A549 (cell line): ENCODE data around the gene ST6GAL1. TPM values are rescaled to one million over a fixed set of nuclear protein-coding genes. Genes with fewer than 3 reads are reported as not detected.

ENCODE experiments used
- ATAC-seq, 2 experiments: fragments of 200-7000 bp in 1 of 2; fragments of >200 bp in 1 of 2; cut with Nextera tagmentation in 1 of 2; cut with Tn5 transposase in 1 of 2; 3 replicates each; pipeline versions ENCODE4 v1.8.0 to v1.9.1; 2018 to 2020; ENCODE audit warnings: mild to moderate bottlenecking in 1 of 2, moderate library complexity in 1 of 2
- CTCF ChIA-PET: fragments of 300-600 bp; sonication (Branson Sonifier 250); formaldehyde crosslinking; extraction: SDS; loops from one replicate; lab custom pipeline; 2021; ENCODE audit warnings: antibody characterized with exemption, inconsistent platforms; lab: Yijun Ruan, JAX
- POLR2A ChIA-PET: fragments of 350-600 bp; formaldehyde crosslinking; extraction: SDS; loops from one replicate; lab custom pipeline; 2021; ENCODE audit warnings: antibody characterized with exemption, inconsistent platforms; lab: Yijun Ruan, JAX
- DNase-seq, 2 experiments: peaks; one replicate each; pipeline versions ENCODE4 v3.0.0 to v3.0.0-alpha.2; 2011 to 2016; ENCODE audit warnings: low read depth in 1 of 2, low spot score in 1 of 2
- FAIRE-seq: peaks from 2 replicates; lab custom pipeline; 2011; peaks lifted over from hg19 to GRCh38; lab: Jason Lieb, UNC
- H3K27ac ChIP-seq, 2 experiments: fragments of >200 bp; sonication (Bioruptor Twin); formaldehyde crosslinking; 3 replicates each; pipeline ENCODE4 v1.5.1; 2016 to 2017
- H3K4me1 ChIP-seq: fragments of >200 bp; sonication (Bioruptor Twin); formaldehyde crosslinking; 3 replicates; pipeline ENCODE4 v1.6.1; 2016
- H3K4me2 ChIP-seq: fragments of >200 bp; sonication (Bioruptor Twin); formaldehyde crosslinking; 3 replicates; pipeline ENCODE4 v1.6.1; 2016
- H3K4me3 ChIP-seq: fragments of >200 bp; sonication (Bioruptor Twin); formaldehyde crosslinking; 3 replicates; pipeline ENCODE4 v1.5.1; 2016
- H3K9me3 ChIP-seq: fragments of >200 bp; sonication (Bioruptor Twin); formaldehyde crosslinking; 3 replicates; pipeline ENCODE4 v1.6.1; 2016
- BHLHE40 ChIP-seq: IDR thresholded peaks from 2 replicates; pipeline ENCODE4 v1.6.1; 2012; ENCODE audit warnings: low read depth, low read length, inconsistent platforms
- EHF ChIP-seq: fragments of 250-450 bp; sonication (Bioruptor Pico); IDR thresholded peaks from 2 replicates; pipeline ENCODE4 v1.5.0; 2020; ENCODE audit warnings: mild to moderate bottlenecking
- ESRRA ChIP-seq: fragments of 150-350 bp; IDR thresholded peaks from 2 replicates; pipeline ENCODE4 v1.6.1; 2014; ENCODE audit warnings: mild to moderate bottlenecking, low read length, borderline replicate concordance
- FOSB ChIP-seq: fragments of 250-450 bp; sonication (Bioruptor Pico); IDR thresholded peaks from 2 replicates; pipeline ENCODE4 v1.5.0; 2020; ENCODE audit warnings: mild to moderate bottlenecking, moderate library complexity
- FOSL2 ChIP-seq, 2 experiments: fragments of 450-650 bp in 1 of 2; fragments of >200 bp in 1 of 2; sonication (Bioruptor Twin) in 1 of 2; formaldehyde crosslinking; IDR thresholded peaks; 2 replicates each; pipeline versions ENCODE4 v1.5.0 to v1.6.1; 2016 to 2020; ENCODE audit warnings: mild to moderate bottlenecking in 1 of 2, moderate library complexity in 1 of 2
- HDAC2 ChIP-seq: fragments of 200-600 bp; sonication (generic); IDR thresholded peaks from 2 replicates; pipeline ENCODE4 v1.6.1; 2016
- HOXB5 ChIP-seq: fragments of 250-450 bp; sonication (Bioruptor Pico); IDR thresholded peaks from 2 replicates; pipeline ENCODE4 v1.5.0; 2020; ENCODE audit warnings: mild to moderate bottlenecking, moderate library complexity
- MAZ ChIP-seq: fragments of 150-350 bp; IDR thresholded peaks from 2 replicates; pipeline ENCODE4 v1.6.1; 2014; ENCODE audit warnings: antibody characterized with exemption, low read depth, low read length, borderline replicate concordance
- MYC ChIP-seq: IDR thresholded peaks from 2 replicates; pipeline ENCODE4 v1.6.1; 2012; ENCODE audit warnings: mild to moderate bottlenecking, inconsistent platforms, low read length, improper control_type of control experiment, borderline replicate concordance
- NFE2L2 ChIP-seq: fragments of 150-350 bp; conservative IDR thresholded peaks from 2 replicates; pipeline ENCODE4 v1.6.1; 2014; ENCODE audit warnings: low read length
- NPAS2 ChIP-seq: fragments of 250-450 bp; sonication (Bioruptor Pico); IDR thresholded peaks from 2 replicates; pipeline ENCODE4 v1.8.0; 2022; ENCODE audit warnings: mild to moderate bottlenecking, moderate library complexity, borderline replicate concordance
- NR3C1 ChIP-seq: fragments of >200 bp; sonication (Bioruptor Twin); formaldehyde crosslinking; IDR thresholded peaks from 3 replicates; pipeline ENCODE4 v1.6.1; 2017
- PHF8 ChIP-seq: fragments of 200-600 bp; sonication (generic); IDR thresholded peaks from 2 replicates; pipeline ENCODE4 v1.6.1; 2016; ENCODE audit warnings: low read depth, mild to moderate bottlenecking, antibody characterized with exemption, moderate library complexity, borderline replicate concordance
- POLR2AphosphoS2 ChIP-seq: conservative IDR thresholded peaks from 2 replicates; pipeline ENCODE4 v1.6.1; 2012; ENCODE audit warnings: low read length, improper control_type of control experiment, inconsistent platforms
- RARB ChIP-seq: fragments of 250-450 bp; sonication (Bioruptor Pico); IDR thresholded peaks from 2 replicates; pipeline ENCODE4 v1.8.0; 2021; ENCODE audit warnings: mild to moderate bottlenecking, moderate library complexity
- RFX5 ChIP-seq: fragments of 450-650 bp; IDR thresholded peaks from 2 replicates; pipeline ENCODE4 v1.7.1; 2014; ENCODE audit warnings: antibody characterized with exemption, mild to moderate bottlenecking, moderate library complexity
- RNF2 ChIP-seq: fragments of 200-600 bp; sonication (generic); IDR thresholded peaks from 2 replicates; pipeline ENCODE4 v1.6.1; 2016; ENCODE audit warnings: low read depth, mild to moderate bottlenecking, antibody characterized with exemption, moderate library complexity, borderline replicate concordance
- TP53 ChIP-seq: fragments of 250-450 bp; sonication (Bioruptor Pico); IDR thresholded peaks from 2 replicates; pipeline ENCODE4 v1.5.0; 2021; ENCODE audit warnings: mild to moderate bottlenecking, moderate library complexity
- ZNF302 ChIP-seq: fragments of 250-450 bp; sonication (Bioruptor Pico); IDR thresholded peaks from 2 replicates; pipeline ENCODE4 v1.9.0; 2021; ENCODE audit warnings: inconsistent platforms, mild to moderate bottlenecking, moderate library complexity
- WGBS: methylation state at CpG from one replicate; pipeline ENCODE4 v1.1.6; 2017; ENCODE audit errors: missing lambda C conversion rate; 5-methylcytosine and 5-hydroxymethylcytosine counted together
- polyA plus RNA-seq, 4 experiments: library from polyadenylated mRNA; depleted of rRNA in 3 of 4; stranded (reverse); fragments of >200 nt; fragmentation: RNase III in 1 of 4; extraction: RNeasy Plus Mini Kit Qiagen cat#74134 plus additional on column Dnase treatment in 1 of 4; gene quantifications; 2 replicates in 3 of 4; 3 replicates in 1 of 4; pipeline ENCODE4 v1.2.3, GENCODE V29; 2011 to 2017
- TF ChIP-seq, protein P1 (sequence below): IDR thresholded peaks from 2 replicates; pipeline ENCODE4 v1.6.1; 2012; ENCODE audit warnings: low read depth, borderline replicate concordance
- TF ChIP-seq, protein P2 (sequence below): fragments of 250-450 bp; sonication (Bioruptor Pico); IDR thresholded peaks from 2 replicates; pipeline ENCODE4 v1.5.0; 2020; ENCODE audit warnings: low read depth, mild to moderate bottlenecking, moderate library complexity
- TF ChIP-seq, protein P3 (sequence below): fragments of 150-350 bp; IDR thresholded peaks from 2 replicates; pipeline ENCODE4 v1.6.1; 2014; ENCODE audit warnings: low read depth, mild to moderate bottlenecking, low read length

The ST6GAL1 gene
- polyA plus RNA-seq, 2 of the 4 experiments (the other 2 are of a cell fraction): 3.9 to 6.5 TPM

DNA sequence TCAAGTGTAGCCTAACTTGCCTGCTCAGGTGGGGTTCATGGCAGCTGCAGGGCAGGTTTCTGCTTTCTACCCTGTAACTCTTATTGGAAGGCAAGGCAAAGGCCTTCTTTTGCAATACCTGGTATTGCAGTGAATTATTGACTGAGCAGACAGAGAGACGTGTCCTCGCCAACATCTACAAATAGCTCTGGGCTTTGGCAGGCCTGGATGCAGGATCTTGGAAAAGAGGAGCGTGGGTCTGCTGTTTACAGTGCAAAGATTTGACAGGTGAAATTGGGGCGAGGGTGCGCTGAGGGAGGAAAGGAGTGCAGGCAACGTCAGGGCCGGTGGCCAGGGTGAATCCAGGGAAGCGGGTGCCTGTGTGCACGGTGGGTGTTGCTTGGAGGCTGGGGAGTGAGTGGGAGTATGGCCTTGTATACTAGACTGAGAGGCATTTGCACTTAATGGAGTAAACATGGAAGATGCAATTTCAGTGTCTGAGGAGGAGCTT lies 44.5 kb downstream of the ST6GAL1 start:
- Histone ChIP-seq H3K4me3 (no peak overlapping the region), H3K27ac (no peak overlapping the region), H3K4me2 (no peak overlapping the region)
- FAIRE-seq (no peak), DNase-seq (no peak)
- CTCF ChIA-PET: interaction anchor here (1.1 kb wide), 1 partner anchor 125 kb away, joined by 4 read pairs; no protein-coding TSS in a partner anchor
- whole genome bisulfite sequencing: 69% methylated on average over 8 of the region's 9 CpGs
- TF ChIP-seq, protein P1, sequence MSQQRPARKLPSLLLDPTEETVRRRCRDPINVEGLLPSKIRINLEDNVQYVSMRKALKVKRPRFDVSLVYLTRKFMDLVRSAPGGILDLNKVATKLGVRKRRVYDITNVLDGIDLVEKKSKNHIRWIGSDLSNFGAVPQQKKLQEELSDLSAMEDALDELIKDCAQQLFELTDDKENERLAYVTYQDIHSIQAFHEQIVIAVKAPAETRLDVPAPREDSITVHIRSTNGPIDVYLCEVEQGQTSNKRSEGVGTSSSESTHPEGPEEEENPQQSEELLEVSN: no peak
- TF ChIP-seq ZNF302 (no peak), MYC (no peak), PHF8 (no peak), FOSB (CRISPR knock-in tag) (no peak), HDAC2 (no peak), NPAS2 (no peak), ESRRA (no peak)
- TF ChIP-seq, protein P2, sequence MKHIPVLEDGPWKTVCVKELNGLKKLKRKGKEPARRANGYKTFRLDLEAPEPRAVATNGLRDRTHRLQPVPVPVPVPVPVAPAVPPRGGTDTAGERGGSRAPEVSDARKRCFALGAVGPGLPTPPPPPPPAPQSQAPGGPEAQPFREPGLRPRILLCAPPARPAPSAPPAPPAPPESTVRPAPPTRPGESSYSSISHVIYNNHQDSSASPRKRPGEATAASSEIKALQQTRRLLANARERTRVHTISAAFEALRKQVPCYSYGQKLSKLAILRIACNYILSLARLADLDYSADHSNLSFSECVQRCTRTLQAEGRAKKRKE: no peak
- TF ChIP-seq, all 56 proteins: peak for 0
- Histone ChIP-seq H3K9me3 (no peaks in the 10 kb centered on the region), H3K4me1 (no peaks in the 10 kb centered on the region)
- ATAC-seq: no peak
- POLR2A ChIA-PET: no interaction called here

DNA sequence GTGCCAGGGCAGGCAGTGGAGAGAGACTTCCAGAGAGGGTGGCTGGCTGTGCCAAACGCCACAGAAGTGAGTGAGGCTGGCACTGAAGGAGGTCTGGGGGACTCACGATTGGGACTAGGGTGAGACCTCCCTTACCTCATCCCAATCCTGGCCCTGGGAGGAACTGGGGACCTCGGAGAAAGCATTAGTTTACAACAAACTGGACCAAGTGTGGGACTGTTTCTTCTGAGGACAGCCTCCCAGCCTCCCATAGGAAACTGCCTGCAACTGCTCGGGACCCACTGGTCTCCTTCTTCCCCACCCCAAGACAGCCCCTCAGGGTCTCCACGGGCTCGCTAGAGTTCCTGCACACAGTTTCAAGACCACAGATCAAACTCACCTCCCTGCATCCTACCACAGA lies 45.4 kb downstream of the ST6GAL1 start:
- FAIRE-seq: no peak
- no peak for ATAC-seq
- Histone ChIP-seq H3K9me3 (no peaks in the 10 kb centered on the region), H3K27ac (no peak overlapping the region), H3K4me1 (no peaks in the 10 kb centered on the region), H3K4me3 (no peak overlapping the region), H3K4me2 (no peak overlapping the region)
- ChIA-PET POLR2A (no interaction called here), CTCF (no interaction called here)
- WGBS: 48% methylated on average over 6 of the region's 6 CpGs
- TF ChIP-seq NR3C1 (no peak), RFX5 (no peak), BHLHE40 (no peak), RARB (CRISPR knock-in tag) (no peak), POLR2AphosphoS2 (no peak), PHF8 (no peak), HOXB5 (no peak), RNF2 (no peak), TP53 (CRISPR knock-in tag) (no peak), NFE2L2 (no peak), FOSL2 (IDR thresholded peaks at IDR 0.05) (no peak), FOSL2 (CRISPR knock-in tag; IDR thresholded peaks at IDR 0.05) (no peak), ESRRA (no peak), MAZ (no peak), EHF (CRISPR knock-in tag) (no peak)
- TF ChIP-seq, protein P3, sequence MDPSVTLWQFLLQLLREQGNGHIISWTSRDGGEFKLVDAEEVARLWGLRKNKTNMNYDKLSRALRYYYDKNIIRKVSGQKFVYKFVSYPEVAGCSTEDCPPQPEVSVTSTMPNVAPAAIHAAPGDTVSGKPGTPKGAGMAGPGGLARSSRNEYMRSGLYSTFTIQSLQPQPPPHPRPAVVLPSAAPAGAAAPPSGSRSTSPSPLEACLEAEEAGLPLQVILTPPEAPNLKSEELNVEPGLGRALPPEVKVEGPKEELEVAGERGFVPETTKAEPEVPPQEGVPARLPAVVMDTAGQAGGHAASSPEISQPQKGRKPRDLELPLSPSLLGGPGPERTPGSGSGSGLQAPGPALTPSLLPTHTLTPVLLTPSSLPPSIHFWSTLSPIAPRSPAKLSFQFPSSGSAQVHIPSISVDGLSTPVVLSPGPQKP: no peak
- DNase-seq: no peak
